Effector memory CD4-positive, alpha-beta T cell (primary cell): ENCODE measurements around the gene PRR20C.
"Not testable (repeated sequence)": the region's sequence is repeated elsewhere in the genome, so short reads cannot be mapped to it uniquely, and the experiment has no call there.

Source experiments
- DNase-seq, 3 donors: peaks; one replicate each; pipeline ENCODE4 v3.0.0-alpha.2; 2020
- H3K27ac ChIP-seq: 2 replicates; pipeline ENCODE4 v1.7.0; 2013; ENCODE audit warnings: mild to moderate bottlenecking, low read length, moderate library complexity; ENCODE audit not compliant: insufficient read depth, poor library complexity, severe bottlenecking
- H3K27me3 ChIP-seq: replicated peaks from 2 replicates; pipeline ENCODE4 v1.7.0; 2013; ENCODE audit warnings: mild to moderate bottlenecking, low read length; ENCODE audit not compliant: insufficient read depth, control insufficient read depth, poor library complexity, severe bottlenecking
- H3K36me3 ChIP-seq: 2 replicates; pipeline ENCODE4 v1.7.0; 2013; ENCODE audit warnings: mild to moderate bottlenecking, low read length, moderate library complexity; ENCODE audit not compliant: control insufficient read depth, insufficient read depth
- H3K4me1 ChIP-seq: 2 replicates; pipeline ENCODE4 v1.7.0; 2013; ENCODE audit warnings: low read length, mild to moderate bottlenecking; ENCODE audit not compliant: control insufficient read depth, insufficient read depth, poor library complexity, severe bottlenecking
- H3K4me3 ChIP-seq: 2 replicates; pipeline ENCODE4 v1.7.0; 2013; ENCODE audit warnings: low read length, low read depth, mild to moderate bottlenecking; ENCODE audit not compliant: insufficient read depth, poor library complexity, severe bottlenecking
- H3K9me3 ChIP-seq: 2 replicates; pipeline ENCODE4 v1.7.0; 2013; ENCODE audit warnings: mild to moderate bottlenecking, low read length, moderate library complexity; ENCODE audit not compliant: control insufficient read depth
- total RNA-seq, 3 donors: gene quantifications; one replicate each; lab custom pipeline; 2026; lab: John Stamatoyannopoulos, UW

The PRR20C gene
- 0 reads per million in 3 donors for total RNA-seq

- not testable (repeated sequence) for H3K36me3 ChIP-seq, H3K9me3 ChIP-seq, H3K27ac ChIP-seq, H3K27me3 ChIP-seq, H3K4me1 ChIP-seq, H3K4me3 ChIP-seq, DNase-seq
Measured at GRCh38 chr13:57153761-57154160, at the start of gene PRR20C. Gene PRR20C, plus strand, starts transcription at chr13:57154061. Its CDS starts 387 bp downstream, at chr13:57154448.

GRCh38 chr13:57114945-57115344 is 38.9 kb upstream of the PRR20C start:
- no peaks in the 10 kb centered on the region for H3K27me3 ChIP-seq
- H3K4me3 ChIP-seq = no peak overlapping the region
- no peaks in the 10 kb centered on the region for H3K4me1 ChIP-seq
- no peaks in the 10 kb centered on the region for H3K36me3 ChIP-seq
- no peak for DNase-seq
- no peak overlapping the region for H3K27ac ChIP-seq
- no peaks in the 10 kb centered on the region for H3K9me3 ChIP-seq

GRCh38 chr13:57123681-57124080 is 30.2 kb upstream of the PRR20C start:
- H3K36me3 ChIP-seq = no peaks in the 10 kb centered on the region
- no peaks in the 10 kb centered on the region for H3K27me3 ChIP-seq
- H3K4me3 ChIP-seq = no peak overlapping the region
- DNase-seq = no peak
- no peak overlapping the region for H3K27ac ChIP-seq
- no peaks in the 10 kb centered on the region for H3K9me3 ChIP-seq
- H3K4me1 ChIP-seq = no peaks in the 10 kb centered on the region

GRCh38 chr13:57128909-57129308 is 25.0 kb upstream of the PRR20C start:
- Histone ChIP-seq H3K36me3 (no peaks in the 10 kb centered on the region), H3K4me1 (no peaks in the 10 kb centered on the region), H3K4me3 (no peak overlapping the region), H3K27ac (no peak overlapping the region), H3K27me3 (no peaks in the 10 kb centered on the region), H3K9me3 (no peaks in the 10 kb centered on the region)
- no peak for DNase-seq

GRCh38 chr13:57136093-57136492 is 17.8 kb upstream of the PRR20C start:
- no peak for DNase-seq
- Histone ChIP-seq H3K36me3 (no peaks in the 10 kb centered on the region), H3K4me3 (no peak overlapping the region), H3K9me3 (no peaks in the 10 kb centered on the region), H3K4me1 (no peaks in the 10 kb centered on the region), H3K27ac (no peak overlapping the region), H3K27me3 (no peaks in the 10 kb centered on the region)

- no peak overlapping the region for H3K27ac ChIP-seq
- H3K9me3 ChIP-seq = no peaks in the 10 kb centered on the region
- H3K4me3 ChIP-seq = no peak overlapping the region
- H3K4me1 ChIP-seq = no peaks in the 10 kb centered on the region
- H3K27me3 ChIP-seq = no peaks in the 10 kb centered on the region
- no peak for DNase-seq
- no peaks in the 10 kb centered on the region for H3K36me3 ChIP-seq
Measured at GRCh38 chr13:57137585-57137984, 16.3 kb upstream of the PRR20C start.

- H3K36me3 ChIP-seq = no peaks in the 10 kb centered on the region
- no peak overlapping the region for H3K4me3 ChIP-seq
- no peaks in the 10 kb centered on the region for H3K9me3 ChIP-seq
- DNase-seq = no peak
- no peaks in the 10 kb centered on the region for H3K27me3 ChIP-seq
- H3K4me1 ChIP-seq = no peaks in the 10 kb centered on the region
- no peak overlapping the region for H3K27ac ChIP-seq
Measured at GRCh38 chr13:57138988-57139387, 14.9 kb upstream of the PRR20C start.

- not testable (repeated sequence) for H3K9me3 ChIP-seq, H3K36me3 ChIP-seq, DNase-seq, H3K27ac ChIP-seq, H3K27me3 ChIP-seq, H3K4me1 ChIP-seq, H3K4me3 ChIP-seq
Measured at GRCh38 chr13:57139781-57140180, 14.1 kb upstream of the PRR20C start.

- not testable (repeated sequence) for H3K4me1 ChIP-seq, H3K27ac ChIP-seq, H3K9me3 ChIP-seq, DNase-seq, H3K4me3 ChIP-seq, H3K27me3 ChIP-seq, H3K36me3 ChIP-seq
Measured at GRCh38 chr13:57140235-57140968, 13.5 kb upstream of the PRR20C start, which contains the start of gene PRR20A. Gene PRR20A, plus strand, starts transcription at chr13:57140918. Its CDS starts 387 bp downstream, at chr13:57141305.

GRCh38 chr13:57147188-57147587 is 6.7 kb upstream of the PRR20C start, which contains the start of gene PRR20B:
Gene PRR20B, plus strand, starts transcription at chr13:57147488. Its CDS starts 387 bp downstream, at chr13:57147875.
- H3K36me3 ChIP-seq, H3K27ac ChIP-seq, H3K9me3 ChIP-seq, H3K4me1 ChIP-seq, DNase-seq, H3K4me3 ChIP-seq, H3K27me3 ChIP-seq: not testable (repeated sequence)
